ENCODE results near the gene KISS1R.

KISS1R gene

DNA sequence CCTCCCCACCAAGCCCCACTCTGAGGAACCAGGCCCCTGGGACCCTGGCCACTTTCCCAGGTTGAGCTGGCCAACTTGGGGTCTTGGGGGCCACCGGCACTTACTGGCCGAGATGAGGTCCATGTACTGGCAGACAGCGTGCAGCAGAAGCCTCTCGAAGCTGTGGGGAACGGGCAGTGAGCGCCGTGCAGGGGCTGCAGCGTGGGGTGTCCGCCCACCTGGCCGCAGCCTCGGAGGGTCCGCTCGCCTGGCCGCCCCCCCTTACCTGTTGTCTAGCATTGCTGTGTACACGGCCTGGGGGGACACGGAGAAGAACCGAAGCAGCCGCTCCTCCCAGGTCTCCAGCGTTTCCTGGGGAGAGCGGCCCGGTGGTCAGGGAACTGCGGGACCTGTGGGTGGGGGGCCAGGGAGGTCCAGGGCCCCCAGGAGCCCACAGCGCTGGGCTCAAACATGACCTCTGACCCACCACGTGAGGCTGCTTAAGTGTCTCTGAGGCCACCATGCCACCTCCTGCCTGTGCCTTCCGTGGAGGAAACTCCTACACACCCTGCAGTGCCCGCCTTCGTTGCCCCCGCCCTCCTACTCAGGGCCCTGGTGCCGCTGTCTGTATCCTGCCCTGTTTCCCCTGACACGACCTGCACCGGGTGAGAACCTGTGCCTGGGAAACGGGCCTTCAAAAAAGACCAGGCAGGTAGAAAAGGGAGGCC, 17.6 kb upstream of the KISS1R start:
- TF ChIP-seq, protein P1, sequence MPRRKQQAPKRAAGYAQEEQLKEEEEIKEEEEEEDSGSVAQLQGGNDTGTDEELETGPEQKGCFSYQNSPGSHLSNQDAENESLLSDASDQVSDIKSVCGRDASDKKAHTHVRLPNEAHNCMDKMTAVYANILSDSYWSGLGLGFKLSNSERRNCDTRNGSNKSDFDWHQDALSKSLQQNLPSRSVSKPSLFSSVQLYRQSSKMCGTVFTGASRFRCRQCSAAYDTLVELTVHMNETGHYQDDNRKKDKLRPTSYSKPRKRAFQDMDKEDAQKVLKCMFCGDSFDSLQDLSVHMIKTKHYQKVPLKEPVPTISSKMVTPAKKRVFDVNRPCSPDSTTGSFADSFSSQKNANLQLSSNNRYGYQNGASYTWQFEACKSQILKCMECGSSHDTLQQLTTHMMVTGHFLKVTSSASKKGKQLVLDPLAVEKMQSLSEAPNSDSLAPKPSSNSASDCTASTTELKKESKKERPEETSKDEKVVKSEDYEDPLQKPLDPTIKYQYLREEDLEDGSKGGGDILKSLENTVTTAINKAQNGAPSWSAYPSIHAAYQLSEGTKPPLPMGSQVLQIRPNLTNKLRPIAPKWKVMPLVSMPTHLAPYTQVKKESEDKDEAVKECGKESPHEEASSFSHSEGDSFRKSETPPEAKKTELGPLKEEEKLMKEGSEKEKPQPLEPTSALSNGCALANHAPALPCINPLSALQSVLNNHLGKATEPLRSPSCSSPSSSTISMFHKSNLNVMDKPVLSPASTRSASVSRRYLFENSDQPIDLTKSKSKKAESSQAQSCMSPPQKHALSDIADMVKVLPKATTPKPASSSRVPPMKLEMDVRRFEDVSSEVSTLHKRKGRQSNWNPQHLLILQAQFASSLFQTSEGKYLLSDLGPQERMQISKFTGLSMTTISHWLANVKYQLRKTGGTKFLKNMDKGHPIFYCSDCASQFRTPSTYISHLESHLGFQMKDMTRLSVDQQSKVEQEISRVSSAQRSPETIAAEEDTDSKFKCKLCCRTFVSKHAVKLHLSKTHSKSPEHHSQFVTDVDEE (CRISPR knock-in tag; IDR thresholded peaks at IDR 0.05) = no peak
- peak; percentile 98 for TF ChIP-seq ZFP3 (CRISPR knock-in tag; IDR thresholded peaks at IDR 0.05)
- no peak for ATAC-seq

GRCh38 chr19:900043-900301, 17.2 kb upstream of the KISS1R start:
- no peak for TF ChIP-seq SNAI2 (CRISPR knock-in tag; IDR thresholded peaks at IDR 0.05)
- TF ChIP-seq CSDC2 (CRISPR knock-in tag; IDR thresholded peaks at IDR 0.05) = no peak
- no peak for TF ChIP-seq ZNF8 (CRISPR knock-in tag; IDR thresholded peaks at IDR 0.05)
- TF ChIP-seq, protein P2, sequence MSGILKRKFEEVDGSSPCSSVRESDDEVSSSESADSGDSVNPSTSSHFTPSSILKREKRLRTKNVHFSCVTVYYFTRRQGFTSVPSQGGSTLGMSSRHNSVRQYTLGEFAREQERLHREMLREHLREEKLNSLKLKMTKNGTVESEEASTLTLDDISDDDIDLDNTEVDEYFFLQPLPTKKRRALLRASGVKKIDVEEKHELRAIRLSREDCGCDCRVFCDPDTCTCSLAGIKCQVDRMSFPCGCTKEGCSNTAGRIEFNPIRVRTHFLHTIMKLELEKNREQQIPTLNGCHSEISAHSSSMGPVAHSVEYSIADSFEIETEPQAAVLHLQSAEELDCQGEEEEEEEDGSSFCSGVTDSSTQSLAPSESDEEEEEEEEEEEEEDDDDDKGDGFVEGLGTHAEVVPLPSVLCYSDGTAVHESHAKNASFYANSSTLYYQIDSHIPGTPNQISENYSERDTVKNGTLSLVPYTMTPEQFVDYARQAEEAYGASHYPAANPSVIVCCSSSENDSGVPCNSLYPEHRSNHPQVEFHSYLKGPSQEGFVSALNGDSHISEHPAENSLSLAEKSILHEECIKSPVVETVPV (CRISPR knock-in tag; IDR thresholded peaks at IDR 0.05) = no peak
- TF ChIP-seq GLIS3 (CRISPR knock-in tag; IDR thresholded peaks at IDR 0.05) = no peak
- TF ChIP-seq ESRRG (CRISPR knock-in tag; IDR thresholded peaks at IDR 0.05) = no peak
- TF ChIP-seq BACH2 (CRISPR knock-in tag; IDR thresholded peaks at IDR 0.05; ENCODE audit: borderline replicate concordance) = no peak
- no peak for TF ChIP-seq PPARA (CRISPR knock-in tag; IDR thresholded peaks at IDR 0.05; ENCODE audit: borderline replicate concordance)
- no peak for TF ChIP-seq ARNTL (CRISPR knock-in tag; IDR thresholded peaks at IDR 0.05; ENCODE audit: borderline replicate concordance, low read depth)
- peak; percentile 5; the same call in 1 of the 3 replicates for ATAC-seq

- ATAC-seq = peak; percentile 60
- TF ChIP-seq ISL1 (CRISPR knock-in tag; IDR thresholded peaks at IDR 0.05) (no peak), TOX (CRISPR knock-in tag; IDR thresholded peaks at IDR 0.05; ENCODE audit: borderline replicate concordance) (no peak), SNAI2 (CRISPR knock-in tag; IDR thresholded peaks at IDR 0.05) (no peak), ZFP30 (CRISPR knock-in tag; IDR thresholded peaks at IDR 0.05) (no peak), CSDC2 (CRISPR knock-in tag; IDR thresholded peaks at IDR 0.05) (no peak), ESRRG (CRISPR knock-in tag; IDR thresholded peaks at IDR 0.05) (no peak), CREB5 (CRISPR knock-in tag; IDR thresholded peaks at IDR 0.05; ENCODE audit: low read depth) (no peak), ZNF70 (CRISPR knock-in tag; IDR thresholded peaks at IDR 0.05) (no peak), POU6F1 (CRISPR knock-in tag; IDR thresholded peaks at IDR 0.05; ENCODE audit: borderline replicate concordance, low read depth) (no peak), TCF4 (CRISPR knock-in tag; IDR thresholded peaks at IDR 0.05; ENCODE audit: borderline replicate concordance) (no peak), OSR1 (CRISPR knock-in tag; IDR thresholded peaks at IDR 0.05) (no peak), ZNF8 (CRISPR knock-in tag; IDR thresholded peaks at IDR 0.05) (no peak), PPARA (CRISPR knock-in tag; IDR thresholded peaks at IDR 0.05; ENCODE audit: borderline replicate concordance) (no peak), PATZ1 (CRISPR knock-in tag; IDR thresholded peaks at IDR 0.05; ENCODE audit: borderline replicate concordance) (no peak), ARNTL (CRISPR knock-in tag; IDR thresholded peaks at IDR 0.05; ENCODE audit: borderline replicate concordance, low read depth) (no peak)
- TF ChIP-seq, protein P2 (CRISPR knock-in tag; IDR thresholded peaks at IDR 0.05) = no peak
- TF ChIP-seq, protein P1 (CRISPR knock-in tag; IDR thresholded peaks at IDR 0.05) = no peak
Observed at GRCh38 chr19:900302-901111, 16.6 kb upstream of the KISS1R start.

Data from SK-N-SH treated with all-trans-retinoic acid at 6 μM for 48 hours (cell line).